Measurements from ENCODE around the gene SETD5. TPM values are rescaled to one million over a fixed set of nuclear protein-coding genes. Genes with fewer than 3 reads are reported as not detected.
A peak's percentile ranks its signal among the peaks of the same experiment; 100 is the strongest.

Gene SETD5, protein sequence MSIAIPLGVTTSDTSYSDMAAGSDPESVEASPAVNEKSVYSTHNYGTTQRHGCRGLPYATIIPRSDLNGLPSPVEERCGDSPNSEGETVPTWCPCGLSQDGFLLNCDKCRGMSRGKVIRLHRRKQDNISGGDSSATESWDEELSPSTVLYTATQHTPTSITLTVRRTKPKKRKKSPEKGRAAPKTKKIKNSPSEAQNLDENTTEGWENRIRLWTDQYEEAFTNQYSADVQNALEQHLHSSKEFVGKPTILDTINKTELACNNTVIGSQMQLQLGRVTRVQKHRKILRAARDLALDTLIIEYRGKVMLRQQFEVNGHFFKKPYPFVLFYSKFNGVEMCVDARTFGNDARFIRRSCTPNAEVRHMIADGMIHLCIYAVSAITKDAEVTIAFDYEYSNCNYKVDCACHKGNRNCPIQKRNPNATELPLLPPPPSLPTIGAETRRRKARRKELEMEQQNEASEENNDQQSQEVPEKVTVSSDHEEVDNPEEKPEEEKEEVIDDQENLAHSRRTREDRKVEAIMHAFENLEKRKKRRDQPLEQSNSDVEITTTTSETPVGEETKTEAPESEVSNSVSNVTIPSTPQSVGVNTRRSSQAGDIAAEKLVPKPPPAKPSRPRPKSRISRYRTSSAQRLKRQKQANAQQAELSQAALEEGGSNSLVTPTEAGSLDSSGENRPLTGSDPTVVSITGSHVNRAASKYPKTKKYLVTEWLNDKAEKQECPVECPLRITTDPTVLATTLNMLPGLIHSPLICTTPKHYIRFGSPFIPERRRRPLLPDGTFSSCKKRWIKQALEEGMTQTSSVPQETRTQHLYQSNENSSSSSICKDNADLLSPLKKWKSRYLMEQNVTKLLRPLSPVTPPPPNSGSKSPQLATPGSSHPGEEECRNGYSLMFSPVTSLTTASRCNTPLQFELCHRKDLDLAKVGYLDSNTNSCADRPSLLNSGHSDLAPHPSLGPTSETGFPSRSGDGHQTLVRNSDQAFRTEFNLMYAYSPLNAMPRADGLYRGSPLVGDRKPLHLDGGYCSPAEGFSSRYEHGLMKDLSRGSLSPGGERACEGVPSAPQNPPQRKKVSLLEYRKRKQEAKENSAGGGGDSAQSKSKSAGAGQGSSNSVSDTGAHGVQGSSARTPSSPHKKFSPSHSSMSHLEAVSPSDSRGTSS (N-terminal part only)
- total RNA-seq (2014; rRNA removed; shearing (Covaris generic)): 91.1 and 120 TPM in 2 replicates
- total RNA-seq (2022): 214 and 223 TPM in 2 replicates
- Bru-seq, nascent RNA: percentile 97 among the genes with signal in this experiment
- percentile 95 among the genes with signal in this experiment for BruChase-seq, experiment 1, labeled RNA remaining after a 6-hour chase
- percentile 95 among the genes with signal in this experiment for BruChase-seq, experiment 2, labeled RNA remaining after a 2-hour chase
- long read RNA-seq, partial matches to known transcripts: 9 of 45 reads
- long read RNA-seq, other reads (novel, unspliced or antisense): 36 of 45 reads

DNA sequence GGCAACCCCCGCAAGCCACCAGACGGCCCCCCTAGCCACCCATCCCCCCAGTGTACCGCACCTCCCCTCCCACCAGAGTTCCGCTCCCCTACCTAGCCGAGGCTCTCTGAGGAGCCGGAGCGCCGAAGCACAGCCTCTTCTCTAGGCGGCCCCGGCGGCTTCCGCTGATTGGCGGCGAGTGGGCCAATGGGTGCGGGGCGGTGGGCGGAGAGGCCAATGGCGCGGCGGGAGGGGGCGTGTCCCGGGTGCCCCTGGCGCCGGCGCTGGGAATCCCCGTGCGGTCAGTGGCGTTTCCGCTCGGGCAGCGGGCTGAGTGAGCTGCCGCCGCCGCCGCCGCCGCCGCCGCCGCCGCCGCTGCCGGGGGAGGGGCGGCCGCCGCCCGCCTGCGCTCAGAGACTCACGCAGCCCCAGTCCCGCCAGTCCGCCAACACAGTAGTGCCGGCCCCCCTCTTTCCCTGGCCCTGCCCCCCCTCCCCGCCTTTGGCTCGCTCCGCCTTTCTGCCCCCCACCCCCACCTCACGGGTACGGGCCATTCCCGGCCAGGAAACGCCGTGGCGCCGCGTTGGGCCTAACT is at the start of gene SETD5:
Gene SETD5 (plus strand): TSS at position 284 of the 574 bp plus-strand sequence. CDS start 31,324 bp downstream, outside the sequence.
- no peaks in the 10 kb centered on the region for H3K9me3 ChIP-seq (ENCODE audit: low read length)
- peak within 1 kb of the TSS; percentile 96 for H3K4me3 ChIP-seq (ENCODE audit: low read depth, low read length, poor library complexity, severe bottlenecking)
- H3K79me2 ChIP-seq (ENCODE audit: insufficient read depth, low read depth, low read length): peaks cover 86% of the 10 kb centered on the region
- peaks cover 77% of the 10 kb centered on the region for H4K20me1 ChIP-seq (ENCODE audit: insufficient read depth, low read length)
- intact Hi-C loops (cut with micrococcal nuclease; ENCODE audit: unreplicated experiment): loop anchor here (1.0 to 5.0 kb wide), 5 partner anchors 34 to 535 kb away; partner anchors contain the start of genes ARPC4, BRPF1, CRELD1 and TADA3
- H2AFZ ChIP-seq (ENCODE audit: low read length): no peak within 1 kb of the TSS
- peak; percentile 97 for DNase-seq (ENCODE audit: low spot score)
- peak within 1 kb of the TSS; percentile 87 for H3K27ac ChIP-seq (ENCODE audit: low read depth, low read length, poor library complexity, severe bottlenecking)
- no TSS peak for BruUV-seq (replicated peaks)
- peaks cover 60% of the 10 kb centered on the region for H3K4me1 ChIP-seq (ENCODE audit: insufficient read depth, low read length, poor library complexity, severe bottlenecking)
- CTCF ChIA-PET (ENCODE audit: unreplicated experiment): no interaction called here
- H3K9me2 ChIP-seq (ENCODE audit: insufficient read depth, low read length): no peaks in the 10 kb centered on the region
- peaks cover 61% of the 10 kb centered on the region for H3K36me3 ChIP-seq (ENCODE audit: insufficient read depth, low read length)
- POLR2A ChIA-PET: interaction anchor here (0.5 to 7.5 kb wide), 7 partner anchors 13 to 714 kb away, joined by 3 to 64 read pairs (median 7); partner anchors contain the start of genes MTMR14 and THUMPD3
- peak within 1 kb of the TSS; percentile 95 for H3K4me2 ChIP-seq (ENCODE audit: low read length)
- TF ChIP-seq, protein P1, sequence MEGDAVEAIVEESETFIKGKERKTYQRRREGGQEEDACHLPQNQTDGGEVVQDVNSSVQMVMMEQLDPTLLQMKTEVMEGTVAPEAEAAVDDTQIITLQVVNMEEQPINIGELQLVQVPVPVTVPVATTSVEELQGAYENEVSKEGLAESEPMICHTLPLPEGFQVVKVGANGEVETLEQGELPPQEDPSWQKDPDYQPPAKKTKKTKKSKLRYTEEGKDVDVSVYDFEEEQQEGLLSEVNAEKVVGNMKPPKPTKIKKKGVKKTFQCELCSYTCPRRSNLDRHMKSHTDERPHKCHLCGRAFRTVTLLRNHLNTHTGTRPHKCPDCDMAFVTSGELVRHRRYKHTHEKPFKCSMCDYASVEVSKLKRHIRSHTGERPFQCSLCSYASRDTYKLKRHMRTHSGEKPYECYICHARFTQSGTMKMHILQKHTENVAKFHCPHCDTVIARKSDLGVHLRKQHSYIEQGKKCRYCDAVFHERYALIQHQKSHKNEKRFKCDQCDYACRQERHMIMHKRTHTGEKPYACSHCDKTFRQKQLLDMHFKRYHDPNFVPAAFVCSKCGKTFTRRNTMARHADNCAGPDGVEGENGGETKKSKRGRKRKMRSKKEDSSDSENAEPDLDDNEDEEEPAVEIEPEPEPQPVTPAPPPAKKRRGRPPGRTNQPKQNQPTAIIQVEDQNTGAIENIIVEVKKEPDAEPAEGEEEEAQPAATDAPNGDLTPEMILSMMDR (conservative IDR thresholded peaks at IDR 0.05; ENCODE audit: low read length): no peak
- TF ChIP-seq EZH2phosphoT487 (IDR thresholded peaks at IDR 0.05; ENCODE audit: borderline replicate concordance, low read depth, low read length): no peak

DNA sequence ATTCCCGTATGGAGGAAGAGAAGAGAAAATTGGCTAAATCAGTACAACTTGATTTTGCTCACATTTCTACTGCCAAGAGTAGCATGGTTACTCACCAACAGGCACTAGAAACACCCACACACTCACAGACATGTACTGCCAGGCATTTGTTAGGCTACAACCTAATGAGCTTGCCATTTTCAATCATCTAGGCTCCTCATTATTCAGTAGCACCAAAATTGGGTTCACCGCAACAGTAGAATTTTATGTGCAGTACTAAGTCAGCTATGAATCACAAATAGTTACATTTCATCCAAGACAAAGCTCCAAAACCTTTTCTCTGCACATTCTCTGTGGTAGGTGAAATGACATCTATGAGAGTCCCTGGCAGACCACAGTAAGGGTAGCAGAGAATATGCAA is 49.5 kb upstream of the SETD5 start:
- Histone ChIP-seq H3K79me2 (ENCODE audit: insufficient read depth, low read depth, low read length) (no peaks in the 10 kb centered on the region), H4K20me1 (ENCODE audit: insufficient read depth, low read length) (no peaks in the 10 kb centered on the region), H3K9me2 (ENCODE audit: insufficient read depth, low read length) (no peaks in the 10 kb centered on the region), H3K9me3 (ENCODE audit: low read length) (no peaks in the 10 kb centered on the region), H3K4me1 (ENCODE audit: insufficient read depth, low read length, poor library complexity, severe bottlenecking) (peaks cover 3% of the 10 kb centered on the region), H3K36me3 (ENCODE audit: insufficient read depth, low read length) (no peaks in the 10 kb centered on the region), H2AFZ (ENCODE audit: low read length) (no peak overlapping the region), H3K4me2 (ENCODE audit: low read length) (no peak overlapping the region), H3K27ac (ENCODE audit: low read depth, low read length, poor library complexity, severe bottlenecking) (no peak overlapping the region), H3K4me3 (ENCODE audit: low read depth, low read length, poor library complexity, severe bottlenecking) (no peak overlapping the region)
- intact Hi-C loops (cut with micrococcal nuclease; ENCODE audit: unreplicated experiment): no loop called here
- no TSS peak for BruUV-seq (replicated peaks)
- TF ChIP-seq EZH2phosphoT487 (IDR thresholded peaks at IDR 0.05; ENCODE audit: borderline replicate concordance, low read depth, low read length): no peak
- TF ChIP-seq, protein P1 (conservative IDR thresholded peaks at IDR 0.05; ENCODE audit: low read length): no peak
- no peak for DNase-seq (ENCODE audit: low spot score)
- ChIA-PET CTCF (ENCODE audit: unreplicated experiment) (no interaction called here), POLR2A (interaction anchor here (0.9 kb wide), 1 partner anchor 16 kb away, joined by 3 read pairs; no protein-coding TSS in a partner anchor)

All from OCI-LY7 (cell line).